GM19438 (cell line): Measurements from ENCODE around the gene ANKRD55.

Source experiments
- ATAC-seq: cut with Tn5 transposase; IDR thresholded peaks from one replicate; pipeline ENCODE4 v1.9.1; 2021; ENCODE audit warnings: low read depth; ENCODE audit not compliant: unreplicated experiment

The ANKRD55 gene

GRCh38 chr5:56055859-56056258, 177.3 kb downstream of the ANKRD55 start:
- no peak for ATAC-seq

- no peak for ATAC-seq
Measured at GRCh38 chr5:56055287-56055686, 177.8 kb downstream of the ANKRD55 start.

- ATAC-seq = no peak
Measured at GRCh38 chr5:56054666-56055065, 178.5 kb downstream of the ANKRD55 start.

- no peak for ATAC-seq
Measured at GRCh38 chr5:56053363-56053762, 179.8 kb downstream of the ANKRD55 start.

GRCh38 chr5:56052735-56053134, 180.4 kb downstream of the ANKRD55 start:
- ATAC-seq = no peak

- peak; percentile 71 for ATAC-seq
Measured at GRCh38 chr5:56050551-56051255, 182.4 kb downstream of the ANKRD55 start.
